ENCODE results near the gene GPR3.

Gene GPR3

DNA sequence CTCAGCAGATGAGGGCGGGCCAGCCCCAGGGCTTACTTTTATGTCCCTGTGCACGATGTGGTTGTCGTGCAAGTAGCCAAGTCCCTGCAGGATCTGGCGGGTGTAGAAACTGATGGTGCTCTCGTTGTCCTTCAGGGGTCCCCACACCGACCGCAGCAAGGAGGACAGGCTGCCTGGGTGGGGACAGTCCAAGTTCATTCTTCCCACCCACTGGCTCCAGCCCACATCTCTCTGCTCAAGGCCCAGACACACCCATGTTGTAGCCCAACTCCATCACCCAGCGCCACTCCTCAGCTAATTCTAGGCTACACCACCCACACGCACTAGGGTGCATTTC lies 32.6 kb upstream of the GPR3 start:
- DNase-seq: no peak

DNA sequence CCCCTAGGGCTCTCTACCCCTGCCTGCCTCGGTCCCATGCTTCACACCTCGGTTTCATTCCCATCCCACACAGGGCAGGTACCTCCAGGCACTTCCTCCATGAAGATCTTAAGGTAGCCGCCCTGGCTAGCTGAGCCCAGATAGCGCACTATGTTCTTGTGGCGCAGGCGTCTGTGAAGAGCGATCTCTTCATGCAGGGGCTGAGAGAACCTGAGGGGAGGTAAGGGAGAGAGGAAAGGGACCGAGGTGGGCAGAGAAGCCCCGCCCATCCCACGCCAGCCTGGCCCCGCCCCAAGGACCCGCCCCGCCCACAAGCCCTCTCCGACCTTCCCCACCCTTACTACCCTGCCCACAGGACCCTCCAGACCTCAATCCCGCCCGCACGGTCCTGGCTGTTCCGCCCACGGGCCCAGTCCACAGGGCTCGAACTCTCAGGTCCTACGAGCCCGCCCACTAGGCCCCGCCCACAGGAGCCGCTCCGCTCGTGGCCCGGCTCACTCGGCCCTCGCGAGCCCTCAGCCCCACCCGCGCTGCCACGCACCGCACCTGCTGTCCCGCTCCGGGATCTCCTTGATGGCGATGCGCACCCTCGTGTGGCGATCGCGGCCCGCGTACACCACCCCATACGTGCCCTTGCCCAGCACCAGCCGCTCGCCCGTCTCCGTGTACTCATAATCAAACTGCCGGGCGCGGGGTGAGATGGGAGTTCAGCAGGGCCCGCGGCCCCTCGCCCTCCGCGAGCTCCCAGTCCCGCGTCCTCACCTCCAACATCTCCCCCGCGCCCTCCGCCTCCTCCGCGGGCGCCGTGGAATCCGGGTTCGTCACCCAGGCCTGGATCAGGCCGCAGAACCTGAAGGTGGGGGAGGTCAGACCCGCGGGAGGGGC lies 32.0 kb upstream of the GPR3 start:
- DNase-seq: no peak

DNA sequence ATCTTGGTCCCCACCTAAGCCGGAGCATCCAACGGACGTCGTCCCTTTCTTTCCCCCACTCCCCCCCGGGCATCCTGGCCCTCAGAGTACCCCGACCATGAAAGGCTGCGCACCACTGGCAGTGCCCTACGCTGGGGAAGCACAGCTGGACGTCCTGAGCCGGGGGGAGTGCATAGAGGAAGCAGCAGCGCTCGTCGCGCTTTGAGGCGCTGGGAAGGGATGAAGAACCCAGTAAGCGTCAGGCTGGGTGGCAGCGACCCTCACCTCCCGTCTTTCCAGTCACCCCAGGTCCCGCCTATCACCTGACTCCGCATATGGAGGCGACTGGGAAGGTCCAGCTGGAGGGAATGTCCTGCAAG lies 31.4 kb upstream of the GPR3 start:
- no peak for DNase-seq

GRCh38 chr1:27361553-27361952 lies 30.9 kb upstream of the GPR3 start:
- no peak for DNase-seq

GRCh38 chr1:27363766-27364695 lies 28.4 kb upstream of the GPR3 start:
- no peak for DNase-seq

GRCh38 chr1:27364696-27365371 lies 27.6 kb upstream of the GPR3 start:
- DNase-seq: no peak

GRCh38 chr1:27365372-27366112 lies 26.9 kb upstream of the GPR3 start:
- peak; percentile 81 for DNase-seq

DNA sequence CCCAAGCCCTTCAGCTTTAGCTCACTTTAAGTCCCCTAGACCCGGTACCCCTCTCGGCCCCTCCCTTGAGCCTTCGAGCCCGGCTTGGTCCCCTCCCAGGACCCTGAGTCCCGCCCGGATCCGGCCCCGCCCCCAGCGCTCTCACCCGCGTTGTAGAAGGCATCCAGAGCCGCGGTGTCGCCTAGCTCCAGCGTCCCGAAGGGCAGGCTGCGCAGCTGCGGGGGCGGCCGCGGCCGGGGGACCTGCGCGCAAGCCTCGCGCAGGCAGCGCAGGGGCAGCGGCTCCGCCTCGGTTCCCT lies 26.4 kb upstream of the GPR3 start:
- peak; percentile 68 for DNase-seq

GRCh38 chr1:27366411-27367159 lies 25.8 kb upstream of the GPR3 start, which contains the start of gene MAP3K6:
Gene MAP3K6 (minus strand): TSS chr1:27366961. CDS start chr1:27366597, 364 bp downstream.
- peak; percentile 52 for DNase-seq

GRCh38 chr1:27367160-27367650 lies 25.2 kb upstream of the GPR3 start:
- DNase-seq: no peak

- DNase-seq: no peak
Measured at GRCh38 chr1:27368869-27369582, 23.4 kb upstream of the GPR3 start.

GRCh38 chr1:27372022-27372807 lies 20.2 kb upstream of the GPR3 start:
- DNase-seq: no peak

- DNase-seq: no peak
Measured at GRCh38 chr1:27372808-27373690, 19.4 kb upstream of the GPR3 start.

- no peak for DNase-seq
Measured at GRCh38 chr1:27374362-27375086, 17.9 kb upstream of the GPR3 start, which contains the start of gene FCN3. Gene FCN3 (minus strand): TSS chr1:27374824. CDS start chr1:27374818, 6 bp downstream.

GRCh38 chr1:27377760-27378495 lies 14.5 kb upstream of the GPR3 start:
- DNase-seq: no peak

DNA sequence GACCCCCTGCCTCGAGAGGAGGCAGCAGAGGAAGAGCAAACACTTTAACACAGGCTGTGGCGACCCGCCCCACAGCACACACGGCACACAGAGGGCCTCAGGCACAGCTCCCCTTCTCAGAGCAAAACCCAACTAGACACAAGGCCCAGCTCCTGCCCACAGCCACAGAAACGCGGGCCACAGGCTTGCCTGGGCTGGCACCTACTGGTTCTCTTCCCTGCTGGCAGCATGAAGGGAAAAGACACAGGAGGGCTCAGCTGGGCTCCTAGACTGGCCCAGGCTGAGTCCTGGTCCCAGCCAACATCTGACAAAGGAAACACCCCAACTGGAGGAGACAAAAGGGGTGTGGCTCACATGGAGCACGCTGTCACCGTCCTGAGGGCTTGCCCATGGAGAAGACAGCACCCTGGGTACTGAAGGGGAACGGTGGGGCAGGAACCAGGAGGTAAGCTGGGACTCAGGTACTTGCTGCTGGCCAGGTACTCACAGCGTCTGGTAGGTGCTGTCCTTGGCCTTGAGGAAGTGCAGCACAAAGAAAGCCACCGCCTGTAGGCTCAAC lies 12.8 kb upstream of the GPR3 start:
- no peak for DNase-seq

DNA sequence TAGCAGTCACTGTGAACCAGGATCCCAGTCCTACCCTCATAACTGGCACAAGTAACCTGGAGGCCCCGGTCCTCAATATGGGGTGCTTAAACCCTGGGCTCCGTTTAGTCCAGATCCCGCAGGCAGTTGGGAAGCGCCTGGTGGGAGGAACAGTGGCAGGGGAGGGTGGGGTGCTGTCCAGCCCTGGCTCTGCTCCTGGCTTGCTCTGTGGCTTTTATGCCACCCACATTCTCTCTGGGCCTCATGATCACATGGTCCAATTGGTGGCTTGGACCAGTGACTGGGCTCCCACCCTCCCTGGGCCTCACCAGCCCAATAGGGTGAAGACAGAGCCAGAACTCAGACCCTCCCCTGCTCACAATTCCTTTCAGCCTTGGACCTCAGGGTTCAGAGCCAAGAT lies 12.2 kb upstream of the GPR3 start:
- no peak for DNase-seq
